ENCODE results near the gene RTN1.

GRCh38 chr14:59900556-59900955 lies 30.0 kb upstream of the RTN1 start:
- TF ChIP-seq CTCF (IDR thresholded peaks at IDR 0.05; ENCODE audit: low read length) (no peak), EZH2 (optimal IDR thresholded peaks at IDR 0.05; ENCODE audit: low read depth, low read length) (no peak)

Data from MM.1S (cell line).